GM19351 (cell line): ENCODE data around the gene TMEM222.

Experiments
- ATAC-seq: cut with Tn5 transposase; IDR thresholded peaks from one replicate; pipeline ENCODE4 v1.9.1; 2021; ENCODE audit warnings: mild to moderate bottlenecking, moderate library complexity; ENCODE audit not compliant: unreplicated experiment

TMEM222 gene

DNA sequence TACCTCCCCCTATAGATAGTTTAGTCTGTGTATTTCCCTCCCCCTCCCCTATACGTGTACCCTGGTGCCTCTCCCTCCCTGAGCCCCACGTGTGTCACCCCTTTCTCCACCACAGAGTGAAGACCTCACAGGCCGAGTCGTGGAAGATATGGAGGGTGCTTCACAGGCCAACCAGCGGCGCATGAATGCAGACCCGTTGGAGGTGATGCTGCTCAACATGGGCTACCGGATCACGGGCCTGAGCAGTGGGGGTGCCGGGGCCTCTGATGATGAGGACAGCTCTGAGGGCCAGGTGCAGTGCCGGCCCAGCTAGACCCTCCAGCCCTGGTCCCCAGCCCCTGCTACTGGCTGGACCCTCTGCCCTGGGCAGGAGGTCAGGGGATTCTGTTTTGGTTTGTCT, 15.9 kb upstream of the TMEM222 start:
- ATAC-seq, result no peak

DNA sequence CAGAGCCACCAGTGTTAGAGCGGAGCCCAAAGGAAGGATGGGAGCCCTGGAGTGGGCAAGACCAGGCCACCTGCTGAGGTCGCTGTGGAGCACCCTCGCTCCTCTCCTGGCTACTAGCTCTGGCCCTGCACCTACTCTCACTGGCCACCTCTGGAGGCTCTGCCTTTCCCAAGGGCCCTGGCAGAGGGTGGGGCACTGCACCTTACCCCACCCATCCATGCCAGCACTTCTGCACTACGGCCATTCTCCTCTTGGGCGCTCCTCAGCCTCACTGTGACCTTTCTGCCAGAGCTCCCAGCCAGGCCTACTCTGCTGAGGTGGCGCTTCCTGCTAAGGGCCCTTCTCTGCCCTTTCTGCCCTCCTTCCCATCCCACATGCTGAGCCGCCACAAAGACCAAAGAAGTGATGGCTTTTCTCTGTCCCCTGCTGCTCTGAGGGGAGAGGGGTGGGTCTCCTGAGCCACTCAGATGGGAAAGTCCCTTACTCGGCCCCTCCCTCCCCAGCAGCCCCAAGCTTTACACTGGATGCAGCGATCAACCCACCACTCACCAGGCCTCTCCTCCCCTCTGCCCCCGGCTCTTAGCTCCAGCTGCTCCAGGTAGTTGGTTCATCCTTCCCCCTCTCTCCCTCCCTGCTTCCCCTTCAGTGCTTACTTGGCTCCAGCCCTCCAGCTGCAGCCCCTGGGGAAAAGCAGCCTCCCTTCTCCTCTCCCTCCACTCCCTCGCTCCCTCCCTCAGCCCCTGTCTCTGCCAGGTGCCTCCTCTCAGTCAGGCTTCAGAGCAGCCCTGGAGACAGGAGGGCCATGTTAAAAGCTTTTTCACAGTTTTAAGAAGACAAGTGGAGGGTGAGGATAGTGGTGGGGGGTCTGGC, 14.8 kb upstream of the TMEM222 start:
- ATAC-seq, result no peak

DNA sequence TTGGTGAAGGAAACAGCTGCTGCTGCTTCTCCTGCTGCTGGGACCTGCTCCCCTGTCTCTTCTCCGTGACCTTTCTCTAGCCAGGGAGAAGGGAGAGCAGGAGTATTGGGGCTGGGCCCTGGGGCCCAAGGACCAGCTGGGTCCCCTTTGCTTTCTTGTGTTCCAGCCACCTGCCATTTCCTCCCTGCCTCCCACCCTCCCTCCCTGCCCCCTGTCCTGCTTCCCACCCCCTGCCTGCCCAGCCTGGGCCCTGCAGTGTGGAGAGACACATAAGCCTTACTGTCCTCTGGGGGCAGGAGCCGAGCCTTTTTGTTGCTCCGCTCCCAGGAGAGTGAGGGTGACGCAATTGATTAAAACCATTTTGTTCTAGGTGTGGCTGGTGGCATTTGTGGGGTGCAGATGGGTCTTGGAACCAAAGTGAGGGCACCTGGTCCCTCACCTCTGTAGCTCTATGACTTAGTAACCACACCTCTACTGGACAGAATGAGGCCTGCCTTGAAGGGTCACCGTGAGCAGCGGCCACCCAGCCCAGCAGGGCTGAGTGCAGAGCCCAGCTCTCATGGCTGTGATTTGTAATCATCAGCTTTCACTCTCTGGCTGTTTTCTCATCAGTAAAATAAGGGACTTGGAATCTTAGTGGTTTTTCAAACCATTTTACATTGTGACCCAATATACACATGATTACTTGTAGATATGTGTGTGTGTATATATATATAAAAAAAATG, 13.9 kb upstream of the TMEM222 start:
- no peak for ATAC-seq

DNA sequence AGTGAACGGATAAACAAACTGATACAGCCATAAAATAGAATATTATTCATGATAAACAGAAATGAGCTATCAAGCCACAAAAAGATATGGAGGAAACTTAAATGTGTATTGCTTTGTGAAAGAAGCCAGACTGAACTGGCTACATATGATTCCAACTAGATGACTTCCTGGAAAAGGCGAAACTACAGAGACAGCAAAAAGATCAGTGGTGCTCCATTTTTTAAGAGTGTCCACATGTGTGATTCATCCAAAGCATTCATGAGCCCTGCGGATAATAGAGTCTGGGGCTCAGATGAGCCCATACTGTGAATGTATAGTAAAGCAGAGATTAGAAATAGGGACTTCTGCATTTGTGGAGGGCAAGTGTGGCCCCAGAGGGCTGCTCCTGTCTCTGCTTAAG, 7.8 kb upstream of the TMEM222 start:
- no peak for ATAC-seq

DNA sequence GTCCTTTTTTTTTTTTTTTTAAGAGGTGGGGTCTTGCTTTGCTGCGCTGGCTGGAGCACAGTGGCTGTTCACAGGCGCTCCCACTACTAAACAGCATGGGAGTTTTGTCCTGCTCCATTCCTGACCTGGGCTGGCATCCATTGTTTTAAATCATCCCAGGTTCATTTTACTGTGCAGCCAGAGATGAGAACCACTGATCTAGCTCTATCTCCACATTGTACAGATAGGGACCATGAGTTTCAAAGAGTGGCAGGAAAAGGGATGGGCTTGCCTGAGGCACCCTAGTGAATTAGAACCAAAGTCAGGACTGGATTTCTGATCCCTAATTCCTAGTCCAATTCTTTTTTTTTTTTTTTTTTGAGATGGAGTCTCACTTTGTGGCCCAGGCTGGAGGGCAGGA, 7.2 kb upstream of the TMEM222 start:
- no peak for ATAC-seq

DNA sequence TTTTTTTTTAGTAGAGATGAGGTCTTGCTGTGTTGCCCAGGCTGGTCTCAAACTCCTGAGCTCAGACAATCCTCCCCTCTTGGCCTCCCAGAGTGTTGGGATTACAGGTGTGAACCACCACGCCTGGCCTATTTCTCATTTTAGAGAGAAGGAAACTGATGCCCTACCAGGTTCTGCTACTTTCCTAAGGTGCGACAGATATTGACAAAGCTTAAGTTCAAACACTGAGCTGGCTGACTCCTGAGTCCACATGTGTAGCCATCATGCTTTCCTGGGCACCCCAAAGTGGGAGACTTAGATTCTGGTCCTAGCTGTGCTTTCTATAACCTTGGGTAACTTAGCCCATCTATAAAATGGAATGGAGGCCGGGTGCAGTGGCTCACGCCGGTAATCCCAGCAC, 5.1 kb upstream of the TMEM222 start:
- ATAC-seq, result no peak

DNA sequence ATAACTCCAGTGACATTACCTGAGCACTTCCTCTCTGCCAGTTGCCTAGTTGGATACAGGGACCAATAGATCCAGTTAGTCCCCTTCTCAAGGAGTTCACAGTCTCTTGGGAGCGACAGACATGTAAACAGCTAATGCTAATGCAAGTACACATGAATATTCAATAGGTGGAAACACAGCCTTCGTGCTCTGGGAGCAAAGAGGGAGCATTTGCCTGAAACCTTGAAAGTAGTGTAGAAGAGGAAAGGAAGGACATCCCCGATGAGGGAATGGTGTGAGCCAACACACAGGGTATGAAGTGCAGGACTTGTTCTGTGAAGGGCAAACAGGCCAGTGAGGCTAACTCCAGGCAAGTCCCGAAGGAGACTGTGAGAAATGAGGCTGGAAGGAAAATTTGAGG, 3.8 kb upstream of the TMEM222 start:
- no peak for ATAC-seq

DNA sequence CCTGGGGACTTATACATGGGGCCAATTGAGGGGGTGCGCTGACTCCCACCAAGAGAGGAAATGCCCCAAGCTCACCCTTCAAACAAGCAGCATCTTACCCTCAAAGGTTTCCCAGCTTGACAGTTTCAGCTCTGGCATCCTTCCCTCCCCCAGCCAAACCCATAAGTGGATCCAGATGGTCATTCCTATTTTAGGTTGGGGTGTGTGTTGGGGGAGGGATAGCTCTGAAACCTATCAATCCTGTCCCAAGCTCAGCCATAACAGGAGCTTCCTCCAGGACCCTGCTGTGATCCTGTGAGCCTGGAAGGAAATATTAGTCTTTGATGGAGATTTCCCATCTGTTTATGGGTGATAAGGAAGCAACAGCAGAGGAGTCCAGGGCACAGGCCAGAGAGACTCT, 3.4 kb upstream of the TMEM222 start:
- no peak for ATAC-seq

DNA sequence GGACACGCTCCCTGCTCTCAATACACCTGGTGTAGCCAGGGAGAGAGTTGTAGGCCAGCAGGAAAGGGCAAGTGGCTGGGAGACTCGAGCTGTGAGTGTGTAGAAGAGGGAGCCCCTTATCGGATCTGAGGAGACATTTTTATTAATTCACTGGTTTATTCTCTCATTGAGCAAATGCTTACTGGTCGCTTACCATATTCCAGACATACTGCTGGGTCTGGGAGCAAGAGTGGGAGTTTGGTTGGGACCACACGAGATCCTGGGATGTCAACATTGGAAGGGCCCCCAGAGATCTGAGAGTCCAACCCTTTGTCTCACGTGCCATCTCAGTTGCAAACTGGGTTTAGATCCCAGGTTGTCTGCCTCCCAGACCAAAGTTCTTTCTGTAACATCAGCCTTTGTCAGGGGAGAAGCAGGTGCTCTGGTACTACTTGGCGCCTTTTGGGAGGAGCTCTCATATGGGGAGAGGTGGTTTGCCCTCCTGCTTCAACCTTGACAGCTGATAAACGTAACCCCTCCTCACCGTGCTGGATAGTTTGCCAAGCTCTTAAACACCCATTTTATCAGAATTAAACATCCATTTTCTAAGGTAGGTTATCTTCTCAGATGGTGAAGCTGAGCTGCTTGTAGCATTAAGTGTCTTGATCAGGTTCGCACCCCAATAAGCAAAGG, 742 bp downstream of the TMEM222 start:
- no peak for ATAC-seq

DNA sequence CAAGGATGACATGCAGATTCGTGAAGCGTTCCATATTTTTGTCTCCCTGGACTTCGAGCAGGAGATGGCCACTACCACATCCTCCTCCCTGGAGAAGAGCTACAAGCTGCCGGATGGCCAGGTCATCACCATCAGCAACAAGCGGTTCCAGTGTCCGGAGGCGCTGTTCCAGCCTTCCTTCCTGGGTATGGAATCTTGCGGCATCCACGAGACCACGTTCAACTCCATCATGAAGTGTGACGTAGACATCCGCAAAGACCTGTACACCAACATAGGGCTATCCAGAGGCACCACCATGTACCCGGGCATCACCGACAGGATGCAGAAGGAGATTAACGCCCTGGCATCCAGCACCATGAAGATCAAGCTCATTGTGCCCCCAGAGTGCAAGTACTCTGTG, 3.3 kb downstream of the TMEM222 start:
- ATAC-seq, result no peak

DNA sequence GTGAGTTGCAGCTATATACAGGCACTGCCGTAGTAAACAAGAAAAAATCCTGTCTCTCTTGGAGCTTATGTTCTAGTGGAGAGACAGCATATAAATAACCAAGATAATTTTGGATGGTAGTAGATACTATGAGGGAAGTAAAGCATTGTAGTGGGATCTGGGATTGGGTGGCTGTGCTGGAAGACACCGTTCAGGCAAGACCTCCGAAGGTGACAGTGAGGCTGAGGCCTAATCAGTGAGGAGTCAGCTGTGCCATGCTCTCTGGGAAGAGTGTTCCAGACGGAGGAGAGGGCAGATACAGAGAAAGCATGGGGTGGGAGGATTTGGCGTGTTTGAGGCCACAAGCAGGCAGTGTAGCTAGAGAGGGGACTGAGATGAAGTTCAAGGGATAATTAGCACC, 6.0 kb downstream of the TMEM222 start:
- ATAC-seq, result no peak

DNA sequence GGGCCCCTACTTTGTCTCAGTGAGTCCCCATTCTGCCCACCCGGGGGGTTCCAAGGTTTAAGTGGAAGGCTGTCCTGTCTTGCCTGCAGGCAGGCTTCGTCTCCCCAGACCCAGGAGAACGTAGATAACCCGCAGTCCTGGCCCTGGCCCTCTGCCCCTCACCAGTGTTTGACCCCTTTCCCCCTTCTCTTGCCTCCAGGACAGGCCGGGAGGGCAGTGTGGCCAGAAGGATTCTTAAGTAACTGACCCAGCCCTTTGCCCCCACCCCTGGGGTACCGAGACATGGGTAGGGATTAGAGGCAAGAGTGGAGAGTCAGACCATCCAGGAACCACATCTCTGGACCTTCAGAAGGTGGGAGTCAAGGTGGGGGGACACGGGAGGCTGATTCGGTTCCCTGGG, 8.8 kb downstream of the TMEM222 start:
- no peak for ATAC-seq

DNA sequence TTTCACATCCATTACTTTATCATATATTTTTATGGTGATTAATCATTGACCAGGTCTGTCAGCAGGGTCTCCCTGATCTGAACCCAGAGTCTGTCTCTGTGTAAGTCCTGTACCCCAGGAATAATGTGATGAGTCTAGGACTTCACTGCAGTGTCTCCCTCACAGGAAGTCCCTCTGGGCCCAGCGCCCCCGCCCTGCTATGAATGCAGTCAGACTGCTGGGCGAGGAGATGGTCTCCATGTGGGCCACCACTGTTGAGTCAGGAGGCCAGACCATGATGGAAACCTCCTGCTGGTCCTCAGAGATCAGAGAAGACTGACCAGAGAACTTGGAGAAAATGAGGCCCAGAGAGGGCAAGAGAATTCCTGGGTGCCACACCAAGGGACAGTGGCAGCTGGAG, 9.5 kb downstream of the TMEM222 start:
- ATAC-seq, result no peak

DNA sequence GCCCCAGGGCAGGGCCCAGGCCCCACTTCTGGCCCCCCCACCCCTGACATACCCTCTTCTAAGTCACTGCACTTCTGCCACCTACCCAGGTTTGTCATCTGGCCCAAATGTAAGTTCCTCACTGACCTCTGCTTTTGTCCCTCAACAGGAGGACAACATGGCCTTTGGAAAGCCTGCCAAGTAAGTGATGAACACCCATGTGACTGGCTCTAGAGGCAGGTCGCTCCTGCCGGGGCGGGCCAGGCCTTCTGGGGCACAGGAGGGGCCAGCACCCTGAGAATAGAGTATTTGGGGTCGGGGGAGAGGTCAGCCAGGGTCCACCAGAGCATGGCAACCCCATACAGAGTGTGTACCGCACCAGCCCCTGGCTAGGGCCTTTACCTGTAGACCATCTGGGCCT, 10.0 kb downstream of the TMEM222 start:
- ATAC-seq, result no peak

DNA sequence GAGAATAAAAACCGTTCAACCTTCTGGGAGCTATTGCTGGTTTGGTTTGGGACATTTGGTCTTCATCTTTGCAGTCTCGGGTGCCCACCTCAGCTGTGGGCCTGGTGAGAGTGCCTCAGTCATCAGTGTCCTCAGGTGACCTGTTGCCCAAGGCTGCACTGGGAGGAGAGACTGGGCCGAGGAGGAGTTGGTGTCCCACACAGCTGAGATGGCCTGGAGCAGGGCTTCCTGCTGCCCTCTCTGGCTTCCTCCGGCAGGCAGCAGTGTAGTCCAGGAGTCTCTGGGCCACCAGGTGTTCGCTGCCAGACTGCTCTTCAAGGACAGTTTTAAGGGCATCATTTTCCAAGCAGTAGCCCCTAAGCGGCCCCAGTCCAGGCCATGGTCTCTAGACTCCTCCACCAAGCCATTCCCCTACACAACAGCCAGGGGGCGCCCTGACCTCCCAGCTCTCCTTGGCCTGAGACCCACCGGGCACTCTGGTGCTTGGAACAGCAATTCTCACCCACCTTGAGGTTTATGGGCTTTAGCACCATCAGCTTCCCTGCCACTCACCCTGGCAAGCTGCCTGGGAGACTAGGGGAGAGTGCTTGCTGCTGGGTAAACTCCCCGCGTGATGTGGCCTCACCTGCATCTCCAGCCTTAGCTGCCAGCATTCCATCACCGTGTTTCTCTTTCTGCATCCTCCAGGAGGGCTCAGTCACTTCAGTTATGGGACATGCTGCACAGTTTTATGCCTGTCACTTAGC, 10.7 kb downstream of the TMEM222 start:
- no peak for ATAC-seq

DNA sequence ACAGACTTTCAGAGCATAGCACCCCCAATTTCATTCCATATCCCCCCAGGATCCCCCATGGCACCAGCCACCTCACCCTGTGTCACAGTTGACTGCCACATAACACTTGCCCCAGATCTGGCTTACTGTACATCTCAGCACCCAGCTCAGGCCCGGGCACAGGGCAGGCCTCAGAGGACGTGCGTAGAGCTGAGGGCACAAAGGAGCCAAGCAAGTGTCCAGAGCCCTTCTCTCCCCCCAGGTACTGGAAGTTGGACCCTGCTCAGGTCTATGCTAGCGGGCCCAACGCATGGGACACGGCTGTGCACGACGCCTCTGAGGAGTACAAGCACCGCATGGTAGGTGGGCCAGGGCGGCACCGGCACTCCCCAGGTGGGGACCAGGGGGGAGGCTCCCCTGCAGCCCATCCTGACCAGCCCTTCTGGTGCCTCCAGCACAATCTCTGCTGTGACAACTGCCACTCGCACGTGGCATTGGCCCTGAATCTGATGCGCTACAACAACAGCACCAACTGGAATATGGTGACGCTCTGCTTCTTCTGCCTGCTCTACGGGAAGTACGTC, 11.8 kb downstream of the TMEM222 start:
- no peak for ATAC-seq

DNA sequence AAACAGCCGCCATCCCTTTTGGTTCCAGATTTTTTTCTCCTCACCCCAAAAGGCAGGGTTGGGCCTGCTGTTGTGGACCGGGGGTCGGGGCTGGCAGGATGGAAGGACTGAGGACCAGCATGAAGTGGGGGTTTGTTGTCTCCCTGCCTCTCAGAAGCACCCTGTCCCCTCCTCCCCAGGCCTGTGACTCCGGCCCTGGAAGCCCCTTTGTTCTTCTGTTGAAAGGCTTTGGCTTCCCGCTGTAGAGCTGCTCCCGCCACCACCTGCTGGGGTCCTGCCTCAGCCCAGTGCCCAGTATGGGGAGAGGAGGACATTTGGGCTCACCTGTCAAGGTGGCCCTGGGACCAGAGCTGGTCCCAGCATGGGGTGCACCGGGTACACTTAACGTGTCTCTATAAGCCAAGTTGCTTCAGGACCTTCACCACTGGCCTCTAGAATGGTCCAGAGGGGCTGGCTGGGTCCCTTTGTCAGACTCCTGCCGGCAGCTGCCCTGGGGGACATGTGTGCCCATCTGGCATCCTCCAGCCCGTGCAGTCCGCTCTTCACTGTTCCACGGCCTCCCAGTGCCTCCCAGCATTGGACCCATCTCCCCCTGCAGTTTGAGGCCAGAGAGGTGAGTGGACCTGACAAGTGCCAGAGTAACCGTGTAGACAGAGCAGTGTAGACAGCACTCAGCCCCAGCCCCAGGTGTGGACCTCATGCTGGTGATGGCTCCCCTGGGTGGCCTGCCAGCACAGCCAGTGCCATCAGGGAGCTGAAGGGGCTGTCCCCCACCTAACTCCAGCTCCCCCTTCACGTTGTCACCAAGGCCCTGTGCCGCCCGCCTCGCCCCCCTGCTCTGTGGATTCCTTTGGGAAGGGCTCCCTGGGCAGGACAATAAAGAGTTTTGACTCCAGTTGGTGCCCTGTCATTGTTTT, 13.8 kb downstream of the TMEM222 start:
- ATAC-seq, result no peak

DNA sequence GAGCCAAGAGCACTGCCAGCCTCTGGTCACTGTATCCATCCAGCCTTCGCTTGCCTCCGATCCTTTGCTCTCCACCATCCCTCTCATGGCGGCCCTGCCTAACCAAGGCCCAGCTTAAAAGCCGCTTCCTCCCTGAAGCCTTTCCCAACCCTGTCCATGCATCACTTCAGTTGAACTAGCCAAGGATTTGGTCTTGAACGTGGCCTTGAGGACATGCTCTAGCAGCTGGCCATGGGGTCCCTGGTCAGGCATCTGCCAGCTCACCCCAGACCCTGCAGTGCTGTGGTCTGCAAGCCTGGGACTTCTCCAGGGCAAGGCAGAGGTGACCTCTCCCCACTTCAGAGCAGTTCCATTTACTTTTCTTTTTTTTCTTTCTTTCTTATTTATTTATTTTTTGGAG, 14.8 kb downstream of the TMEM222 start:
- no peak for ATAC-seq

DNA sequence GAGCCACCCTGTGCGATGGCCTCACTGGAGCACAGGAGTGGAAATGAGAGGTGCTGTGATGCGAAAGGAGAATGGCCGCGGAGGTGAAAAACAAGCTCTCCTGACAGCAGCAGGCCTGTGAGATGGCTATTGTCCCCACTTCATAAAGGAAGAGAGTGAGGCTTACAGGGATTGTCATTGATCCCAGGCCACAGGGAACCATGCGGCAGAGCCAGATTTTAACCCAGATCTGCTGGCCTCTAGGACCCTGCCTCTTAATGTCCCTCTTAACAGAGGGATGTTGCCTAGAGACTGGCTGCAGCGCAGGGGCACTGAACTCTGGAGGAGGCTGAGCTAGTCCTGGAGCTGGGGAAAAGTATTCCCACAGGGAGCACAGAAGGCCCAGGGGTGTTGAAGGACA, 16.8 kb downstream of the TMEM222 start:
- no peak for ATAC-seq

DNA sequence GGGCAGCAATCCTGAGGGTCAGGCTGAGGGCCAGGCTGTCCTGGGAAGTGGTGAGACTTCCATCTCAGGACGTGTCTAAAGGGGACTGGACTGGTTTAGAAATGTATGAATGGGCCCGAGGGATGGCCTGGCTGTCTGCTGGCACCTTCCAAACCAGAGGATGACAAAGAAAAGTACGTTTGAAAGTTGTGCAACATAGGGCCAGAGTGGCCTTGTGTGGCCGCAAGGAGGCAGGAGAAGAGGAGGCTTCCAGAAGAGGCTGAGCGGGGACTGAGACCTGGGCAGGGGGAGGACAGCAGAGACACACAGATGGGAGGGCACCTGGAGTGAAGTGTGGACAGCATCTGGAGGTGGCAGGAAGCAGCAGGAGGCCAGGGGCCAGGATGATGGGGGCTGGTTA, 17.2 kb downstream of the TMEM222 start:
- ATAC-seq, result no peak
